ENCODE results near the gene ATP13A3.
A peak's percentile ranks its signal among the peaks of the same experiment; 100 is the strongest.

Gene ATP13A3

DNA sequence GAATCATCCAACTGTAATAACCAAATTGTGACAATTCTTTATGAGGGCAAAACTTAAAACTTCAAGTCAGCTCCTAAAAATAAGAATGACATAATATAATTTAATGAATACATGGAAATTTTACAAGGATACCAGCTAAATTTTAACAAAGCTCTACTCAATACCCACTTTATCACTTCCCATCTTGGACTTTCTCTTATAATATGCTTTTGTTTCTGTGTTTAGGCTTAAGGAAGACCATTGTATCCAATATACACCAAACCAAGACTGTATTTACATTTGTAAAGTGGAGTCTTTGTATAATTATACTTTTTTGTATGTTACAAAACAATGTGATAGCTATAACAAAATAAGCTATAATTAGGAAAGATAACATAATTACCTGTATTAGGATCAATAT is 16.8 kb downstream of the ATP13A3 start:
- peaks cover 0 to 7% (median 0%) of the 10 kb centered on the region in 4 experiments for H3K36me3 ChIP-seq (ENCODE audit: control insufficient read depth in 4 of 4, insufficient read depth in 4 of 4, low read length in 3 of 4)
- no peaks in the 10 kb centered on the region for H3K27me3 ChIP-seq (replicated peaks in 2 of 5; ENCODE audit: control insufficient read depth in 4 of 5, insufficient read depth in 5 of 5, low read length in 4 of 5)
- DNase-seq, result no peak
- H3K4me3 ChIP-seq (ENCODE audit: control insufficient read depth in 1 of 7, extremely low read depth in 1 of 7, insufficient read depth in 4 of 7, low read depth in 2 of 7, low read length in 6 of 7), result no peak overlapping the region
- peaks cover 0 to 8% (median 5%) of the 10 kb centered on the region in 4 experiments for H3K4me1 ChIP-seq (ENCODE audit: control extremely low read depth in 1 of 4, control insufficient read depth in 4 of 4, insufficient read depth in 4 of 4, low read length in 3 of 4)
- no peak overlapping the region for H3K27ac ChIP-seq (ENCODE audit: insufficient read depth in 1 of 2, low read depth in 1 of 2, low read length in 2 of 2, poor library complexity in 1 of 2, severe bottlenecking in 2 of 2)
- no peaks in the 10 kb centered on the region for H3K9me3 ChIP-seq (ENCODE audit: control extremely low read depth in 1 of 5, control insufficient read depth in 4 of 5, insufficient read depth in 2 of 5, low read depth in 1 of 5, low read length in 4 of 5)
- POLR2A ChIA-PET, result no interaction called here
- CTCF ChIA-PET, result interaction anchor here (0.7 to 6.6 kb wide), 9 partner anchors 10 to 126 kb away, joined by 3 to 91 read pairs (median 4); no protein-coding TSS in a partner anchor

- Histone ChIP-seq H3K9me3 (ENCODE audit: control extremely low read depth in 1 of 5, control insufficient read depth in 4 of 5, insufficient read depth in 2 of 5, low read depth in 1 of 5, low read length in 4 of 5) (no peaks in the 10 kb centered on the region), H3K36me3 (ENCODE audit: control insufficient read depth in 4 of 4, insufficient read depth in 4 of 4, low read length in 3 of 4) (peaks cover 0 to 4% (median 0%) of the 10 kb centered on the region in 4 experiments), H3K27me3 (replicated peaks in 2 of 5; ENCODE audit: control insufficient read depth in 4 of 5, insufficient read depth in 5 of 5, low read length in 4 of 5) (no peaks in the 10 kb centered on the region), H3K27ac (ENCODE audit: insufficient read depth in 1 of 2, low read depth in 1 of 2, low read length in 2 of 2, poor library complexity in 1 of 2, severe bottlenecking in 2 of 2) (no peak overlapping the region), H3K4me1 (ENCODE audit: control extremely low read depth in 1 of 4, control insufficient read depth in 4 of 4, insufficient read depth in 4 of 4, low read length in 3 of 4) (peaks cover 0 to 8% (median 5%) of the 10 kb centered on the region in 4 experiments), H3K4me3 (ENCODE audit: control insufficient read depth in 1 of 7, extremely low read depth in 1 of 7, insufficient read depth in 4 of 7, low read depth in 2 of 7, low read length in 6 of 7) (no peak overlapping the region)
- no peak for DNase-seq
- ChIA-PET POLR2A (no interaction called here), CTCF (interaction anchor here (0.6 to 3.3 kb wide), 6 partner anchors 9 to 109 kb away, joined by 3 to 15 read pairs (median 4); no protein-coding TSS in a partner anchor)
- 100% methylated on average over 1 of the region's 3 CpGs for WGBS (ENCODE audit: insufficient coverage)
Measured at GRCh38 chr3:194468086-194468485, 18.7 kb downstream of the ATP13A3 start.

GRCh38 chr3:194466761-194467356 is 19.9 kb downstream of the ATP13A3 start:
- no peak overlapping the region for H3K4me3 ChIP-seq (ENCODE audit: control insufficient read depth in 1 of 7, extremely low read depth in 1 of 7, insufficient read depth in 4 of 7, low read depth in 2 of 7, low read length in 6 of 7)

GRCh38 chr3:194465920-194466570 is 20.8 kb downstream of the ATP13A3 start:
- H3K9me3 ChIP-seq (ENCODE audit: control extremely low read depth in 1 of 5, control insufficient read depth in 4 of 5, insufficient read depth in 2 of 5, low read depth in 1 of 5, low read length in 4 of 5), result no peaks in the 10 kb centered on the region
- no peak overlapping the region for H3K27ac ChIP-seq (ENCODE audit: insufficient read depth in 1 of 2, low read depth in 1 of 2, low read length in 2 of 2, poor library complexity in 1 of 2, severe bottlenecking in 2 of 2)
- no CpG with 5 or more reads among the region's 5 CpGs for WGBS (ENCODE audit: insufficient coverage)
- peaks cover 0 to 8% (median 5%) of the 10 kb centered on the region in 4 experiments for H3K4me1 ChIP-seq (ENCODE audit: control extremely low read depth in 1 of 4, control insufficient read depth in 4 of 4, insufficient read depth in 4 of 4, low read length in 3 of 4)
- POLR2A ChIA-PET, result no interaction called here
- CTCF ChIA-PET, result interaction anchor here (0.7 to 3.3 kb wide), 4 partner anchors 8 to 107 kb away, joined by 3 to 15 read pairs (median 5); no protein-coding TSS in a partner anchor
- DNase-seq, result peak in 1 of 3 donors; percentile 31
- no peaks in the 10 kb centered on the region for H3K27me3 ChIP-seq (replicated peaks in 2 of 5; ENCODE audit: control insufficient read depth in 4 of 5, insufficient read depth in 5 of 5, low read length in 4 of 5)
- no peak overlapping the region for H3K4me3 ChIP-seq (ENCODE audit: control insufficient read depth in 1 of 7, extremely low read depth in 1 of 7, insufficient read depth in 4 of 7, low read depth in 2 of 7, low read length in 6 of 7)
- peaks cover 0 to 3% (median 0%) of the 10 kb centered on the region in 4 experiments for H3K36me3 ChIP-seq (ENCODE audit: control insufficient read depth in 4 of 4, insufficient read depth in 4 of 4, low read length in 3 of 4)

More at GRCh38 chr3:194466761-194467356, 19.9 kb downstream of the ATP13A3 start:
- 100% methylated on average over 1 of the region's 2 CpGs for WGBS (ENCODE audit: insufficient coverage)
- no peak for DNase-seq
- Histone ChIP-seq H3K9me3 (ENCODE audit: control extremely low read depth in 1 of 5, control insufficient read depth in 4 of 5, insufficient read depth in 2 of 5, low read depth in 1 of 5, low read length in 4 of 5) (no peaks in the 10 kb centered on the region), H3K4me1 (ENCODE audit: control extremely low read depth in 1 of 4, control insufficient read depth in 4 of 4, insufficient read depth in 4 of 4, low read length in 3 of 4) (peaks cover 0 to 8% (median 5%) of the 10 kb centered on the region in 4 experiments), H3K27me3 (replicated peaks in 2 of 5; ENCODE audit: control insufficient read depth in 4 of 5, insufficient read depth in 5 of 5, low read length in 4 of 5) (no peaks in the 10 kb centered on the region), H3K36me3 (ENCODE audit: control insufficient read depth in 4 of 4, insufficient read depth in 4 of 4, low read length in 3 of 4) (peaks cover 0 to 6% (median 0%) of the 10 kb centered on the region in 4 experiments), H3K27ac (ENCODE audit: insufficient read depth in 1 of 2, low read depth in 1 of 2, low read length in 2 of 2, poor library complexity in 1 of 2, severe bottlenecking in 2 of 2) (no peak overlapping the region)
- ChIA-PET POLR2A (no interaction called here), CTCF (interaction anchor here (1.4 to 3.3 kb wide), 4 partner anchors 8 to 106 kb away, joined by 4 to 15 read pairs (median 6); no protein-coding TSS in a partner anchor)

DNA sequence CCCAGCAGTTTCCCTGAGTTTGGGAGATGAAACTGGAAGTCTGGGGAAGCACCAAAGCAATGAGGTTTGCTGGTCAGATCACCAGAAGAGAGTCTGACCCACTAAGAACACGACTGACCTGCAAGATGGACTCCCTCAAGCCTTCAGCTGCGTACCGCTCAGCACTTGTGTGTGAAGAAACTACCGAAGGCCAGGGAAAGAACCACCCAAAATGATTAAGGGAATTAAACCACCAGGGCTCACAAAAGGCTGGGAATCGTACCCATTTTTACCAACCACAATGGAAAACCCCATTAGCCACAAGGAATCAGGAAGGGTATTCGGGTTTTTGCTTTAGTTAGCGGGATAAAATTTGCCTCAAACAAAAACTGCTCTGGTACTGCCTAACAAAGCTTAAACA is 21.6 kb downstream of the ATP13A3 start:
- Histone ChIP-seq H3K4me1 (ENCODE audit: control extremely low read depth in 1 of 4, control insufficient read depth in 4 of 4, insufficient read depth in 4 of 4, low read length in 3 of 4) (peaks cover 0 to 7% (median 5%) of the 10 kb centered on the region in 4 experiments), H3K27me3 (replicated peaks in 2 of 5; ENCODE audit: control insufficient read depth in 4 of 5, insufficient read depth in 5 of 5, low read length in 4 of 5) (no peaks in the 10 kb centered on the region), H3K9me3 (ENCODE audit: control extremely low read depth in 1 of 5, control insufficient read depth in 4 of 5, insufficient read depth in 2 of 5, low read depth in 1 of 5, low read length in 4 of 5) (no peaks in the 10 kb centered on the region), H3K4me3 (ENCODE audit: control insufficient read depth in 1 of 7, extremely low read depth in 1 of 7, insufficient read depth in 4 of 7, low read depth in 2 of 7, low read length in 6 of 7) (no peak overlapping the region), H3K36me3 (ENCODE audit: control insufficient read depth in 4 of 4, insufficient read depth in 4 of 4, low read length in 3 of 4) (peaks cover 3 to 10% (median 5%) of the 10 kb centered on the region in 4 experiments), H3K27ac (ENCODE audit: insufficient read depth in 1 of 2, low read depth in 1 of 2, low read length in 2 of 2, poor library complexity in 1 of 2, severe bottlenecking in 2 of 2) (no peak overlapping the region)
- no peak for DNase-seq
- WGBS (ENCODE audit: insufficient coverage), result 100% methylated on average over 3 of the region's 7 CpGs
- POLR2A ChIA-PET, result no interaction called here
- CTCF ChIA-PET, result interaction anchor here (1.4 to 3.3 kb wide), 2 partner anchors 9 to 108 kb away, joined by 6 to 15 read pairs; no protein-coding TSS in a partner anchor

- ChIA-PET CTCF (no interaction called here), POLR2A (no interaction called here)
- DNase-seq, result no peak
- Histone ChIP-seq H3K36me3 (ENCODE audit: control insufficient read depth in 4 of 4, insufficient read depth in 4 of 4, low read length in 3 of 4) (peaks cover 5 to 14% (median 7%) of the 10 kb centered on the region in 4 experiments), H3K27me3 (replicated peaks in 2 of 5; ENCODE audit: control insufficient read depth in 4 of 5, insufficient read depth in 5 of 5, low read length in 4 of 5) (no peaks in the 10 kb centered on the region), H3K9me3 (ENCODE audit: control extremely low read depth in 1 of 5, control insufficient read depth in 4 of 5, insufficient read depth in 2 of 5, low read depth in 1 of 5, low read length in 4 of 5) (no peaks in the 10 kb centered on the region), H3K4me1 (ENCODE audit: control extremely low read depth in 1 of 4, control insufficient read depth in 4 of 4, insufficient read depth in 4 of 4, low read length in 3 of 4) (peaks cover 0 to 7% (median 5%) of the 10 kb centered on the region in 4 experiments), H3K4me3 (ENCODE audit: control insufficient read depth in 1 of 7, extremely low read depth in 1 of 7, insufficient read depth in 4 of 7, low read depth in 2 of 7, low read length in 6 of 7) (no peak overlapping the region), H3K27ac (ENCODE audit: insufficient read depth in 1 of 2, low read depth in 1 of 2, low read length in 2 of 2, poor library complexity in 1 of 2, severe bottlenecking in 2 of 2) (no peak overlapping the region)
- no CpG with 5 or more reads among the region's 1 CpG for WGBS (ENCODE audit: insufficient coverage)
Measured at GRCh38 chr3:194464692-194465091, 22.1 kb downstream of the ATP13A3 start.

DNA sequence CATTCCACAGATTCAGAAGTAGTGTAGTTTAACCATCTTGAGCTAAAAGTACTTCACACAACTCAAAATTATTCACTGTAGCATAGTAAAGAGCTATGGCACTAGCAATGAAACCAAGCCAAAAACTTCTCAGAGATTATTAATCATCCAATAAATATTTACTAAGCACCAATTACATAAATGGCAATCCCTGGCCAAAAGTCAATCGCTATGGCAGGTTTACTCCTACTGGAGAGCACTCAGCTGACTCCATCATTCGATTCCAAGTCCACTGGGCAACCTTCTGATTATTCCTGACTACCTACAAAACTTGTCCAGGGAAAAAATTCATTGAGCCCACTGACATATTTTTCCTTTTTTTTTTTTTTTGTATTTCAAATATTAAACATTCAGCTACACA is 23.9 kb downstream of the ATP13A3 start:
- H3K36me3 ChIP-seq (ENCODE audit: control insufficient read depth in 4 of 4, insufficient read depth in 4 of 4, low read length in 3 of 4), result peaks cover 5 to 14% (median 11%) of the 10 kb centered on the region in 4 experiments
- 100% methylated on average over 2 of the region's 2 CpGs for WGBS (ENCODE audit: insufficient coverage)
- no peak overlapping the region for H3K27ac ChIP-seq (ENCODE audit: insufficient read depth in 1 of 2, low read depth in 1 of 2, low read length in 2 of 2, poor library complexity in 1 of 2, severe bottlenecking in 2 of 2)
- H3K4me1 ChIP-seq (ENCODE audit: control extremely low read depth in 1 of 4, control insufficient read depth in 4 of 4, insufficient read depth in 4 of 4, low read length in 3 of 4), result peaks cover 0 to 7% (median 5%) of the 10 kb centered on the region in 4 experiments
- POLR2A ChIA-PET, result no interaction called here
- CTCF ChIA-PET, result interaction anchor here (1.0 to 1.2 kb wide), 3 partner anchors 114 to 169 kb away, joined by 3 read pairs; no protein-coding TSS in a partner anchor
- H3K4me3 ChIP-seq (ENCODE audit: control insufficient read depth in 1 of 7, extremely low read depth in 1 of 7, insufficient read depth in 4 of 7, low read depth in 2 of 7, low read length in 6 of 7), result no peak overlapping the region
- no peak for DNase-seq
- H3K27me3 ChIP-seq (replicated peaks in 2 of 5; ENCODE audit: control insufficient read depth in 4 of 5, insufficient read depth in 5 of 5, low read length in 4 of 5), result no peaks in the 10 kb centered on the region
- H3K9me3 ChIP-seq (ENCODE audit: control extremely low read depth in 1 of 5, control insufficient read depth in 4 of 5, insufficient read depth in 2 of 5, low read depth in 1 of 5, low read length in 4 of 5), result no peaks in the 10 kb centered on the region

Measured in common myeloid progenitor, CD34-positive (primary cell).